ENCODE data around the gene ZFHX3.

- no peak for TF ChIP-seq REST (IDR thresholded peaks at IDR 0.05; ENCODE audit: low read depth)
- no peak for TF ChIP-seq EGR1 (IDR thresholded peaks at IDR 0.05)
- no peak for TF ChIP-seq MAX (IDR thresholded peaks at IDR 0.05)
- no peak for TF ChIP-seq CEBPB (IDR thresholded peaks at IDR 0.05)
- TF ChIP-seq YY1 (IDR thresholded peaks at IDR 0.05; ENCODE audit: low read depth) = no peak
- TF ChIP-seq NFIC (IDR thresholded peaks at IDR 0.05) = no peak
- TF ChIP-seq EP300 (IDR thresholded peaks at IDR 0.05; ENCODE audit: borderline replicate concordance) = no peak
- no peak for TF ChIP-seq RAD21 (IDR thresholded peaks at IDR 0.05; ENCODE audit: low read depth)
These were observed 221.9 kb downstream of the ZFHX3 start for GRCh38 chr16:72825912-72826621.
